Tongue (tissue), 2 donors: ENCODE measurements around the gene IFNL3. TPM values are rescaled to one million over a fixed set of nuclear protein-coding genes. Genes with fewer than 3 reads are reported as not detected.
A peak's percentile ranks its signal among the peaks of the same experiment; 100 is the strongest.
"Not testable (repeated sequence)": the region's sequence is repeated elsewhere in the genome, so short reads cannot be mapped to it uniquely, and the experiment has no call there.

Experiments used
- DNase-seq: peaks from one replicate; pipeline ENCODE4 v3.0.0-alpha.2; 2015
- total RNA-seq: library from RNA; depleted of rRNA; stranded (reverse); fragments of >200 nt; gene quantifications from one replicate; pipeline ENCODE4 v1.2.3, GENCODE V29; 2014

Gene IFNL3
- total RNA-seq, 1 donor from 2014 or later: not detected

DNA sequence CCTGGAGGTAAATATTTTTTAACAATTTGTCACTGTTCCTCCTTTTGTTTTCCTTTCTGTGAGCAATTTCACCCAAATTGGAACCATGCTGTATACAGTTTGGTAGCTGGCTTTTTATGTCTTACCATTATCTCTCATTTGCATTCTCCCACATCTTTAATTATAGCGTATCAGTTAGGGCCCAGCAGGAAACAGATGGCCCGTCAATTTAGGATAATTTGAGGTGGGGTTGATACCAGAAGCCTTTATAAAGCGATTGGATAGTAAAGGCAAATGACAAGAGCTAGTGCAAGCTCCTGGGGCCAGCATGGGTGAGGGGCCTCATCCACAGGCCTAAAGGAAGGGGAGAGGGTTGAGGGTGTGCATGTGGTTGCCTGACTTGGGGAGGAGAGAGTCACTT lies 7.7 kb upstream of the IFNL3 start:
- no peak for DNase-seq

DNA sequence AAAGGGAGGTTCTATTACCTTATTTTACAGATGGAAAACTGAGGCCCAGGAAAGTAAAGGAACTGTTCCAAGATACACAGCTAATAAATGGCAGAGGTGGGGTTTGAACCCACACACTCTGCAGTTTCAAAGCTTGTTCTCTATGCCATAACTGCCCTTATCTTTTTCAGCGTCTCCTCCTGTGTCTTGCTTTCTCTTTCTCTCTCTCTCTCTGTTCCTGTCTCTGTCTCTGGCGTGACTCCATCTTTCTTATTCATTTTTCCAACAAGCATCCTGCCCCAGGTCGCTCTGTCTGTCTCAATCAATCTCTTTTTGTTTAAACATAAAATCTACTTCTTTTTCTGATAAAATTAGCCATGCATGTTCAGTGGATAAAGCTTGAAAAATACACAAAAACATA lies 7.0 kb upstream of the IFNL3 start:
- DNase-seq: no peak

DNA sequence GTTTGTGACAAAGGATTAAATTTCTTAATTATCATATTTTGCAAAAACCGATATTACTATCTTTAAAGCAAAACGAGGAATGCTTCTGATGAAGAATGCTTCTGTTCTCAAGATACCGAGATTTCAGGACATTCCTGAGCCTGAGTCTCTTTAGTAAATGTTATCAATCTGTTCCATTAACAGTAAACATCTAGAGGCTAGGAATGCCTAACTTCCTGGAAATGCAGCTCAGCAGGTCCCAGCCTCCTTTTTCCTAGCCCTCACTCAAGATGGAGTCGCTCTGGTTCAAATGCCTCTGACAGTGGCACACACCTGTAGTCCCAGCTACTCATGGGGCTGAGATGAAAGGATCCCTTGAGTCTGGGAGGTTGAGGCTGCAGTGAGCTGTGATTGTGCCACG lies 6.3 kb upstream of the IFNL3 start:
- no peak for DNase-seq

DNA sequence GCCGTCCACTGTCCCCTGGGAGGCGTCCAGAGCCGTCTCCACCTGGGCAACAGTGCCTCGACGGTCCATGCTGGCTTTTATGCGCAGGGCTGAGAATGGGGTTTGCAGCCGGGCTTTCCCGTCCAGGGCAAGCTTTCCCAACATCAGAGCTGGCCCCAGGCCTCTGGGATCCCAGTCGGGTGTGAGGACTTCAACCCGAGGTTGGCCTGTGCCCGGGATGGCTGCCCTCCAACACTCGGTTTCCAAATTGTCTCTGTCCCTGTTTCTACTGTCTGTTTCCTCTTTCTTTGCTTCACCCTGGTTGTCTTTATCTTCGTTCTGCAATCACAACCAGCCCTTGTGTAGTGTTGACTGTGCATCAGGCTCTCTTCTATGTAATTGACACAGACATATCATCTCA lies 4.0 kb upstream of the IFNL3 start, which contains the start of gene IFNL4:
IFNL4 (minus strand) TSS at position 51 of the 400 bp plus-strand sequence.
- no peak for DNase-seq

DNA sequence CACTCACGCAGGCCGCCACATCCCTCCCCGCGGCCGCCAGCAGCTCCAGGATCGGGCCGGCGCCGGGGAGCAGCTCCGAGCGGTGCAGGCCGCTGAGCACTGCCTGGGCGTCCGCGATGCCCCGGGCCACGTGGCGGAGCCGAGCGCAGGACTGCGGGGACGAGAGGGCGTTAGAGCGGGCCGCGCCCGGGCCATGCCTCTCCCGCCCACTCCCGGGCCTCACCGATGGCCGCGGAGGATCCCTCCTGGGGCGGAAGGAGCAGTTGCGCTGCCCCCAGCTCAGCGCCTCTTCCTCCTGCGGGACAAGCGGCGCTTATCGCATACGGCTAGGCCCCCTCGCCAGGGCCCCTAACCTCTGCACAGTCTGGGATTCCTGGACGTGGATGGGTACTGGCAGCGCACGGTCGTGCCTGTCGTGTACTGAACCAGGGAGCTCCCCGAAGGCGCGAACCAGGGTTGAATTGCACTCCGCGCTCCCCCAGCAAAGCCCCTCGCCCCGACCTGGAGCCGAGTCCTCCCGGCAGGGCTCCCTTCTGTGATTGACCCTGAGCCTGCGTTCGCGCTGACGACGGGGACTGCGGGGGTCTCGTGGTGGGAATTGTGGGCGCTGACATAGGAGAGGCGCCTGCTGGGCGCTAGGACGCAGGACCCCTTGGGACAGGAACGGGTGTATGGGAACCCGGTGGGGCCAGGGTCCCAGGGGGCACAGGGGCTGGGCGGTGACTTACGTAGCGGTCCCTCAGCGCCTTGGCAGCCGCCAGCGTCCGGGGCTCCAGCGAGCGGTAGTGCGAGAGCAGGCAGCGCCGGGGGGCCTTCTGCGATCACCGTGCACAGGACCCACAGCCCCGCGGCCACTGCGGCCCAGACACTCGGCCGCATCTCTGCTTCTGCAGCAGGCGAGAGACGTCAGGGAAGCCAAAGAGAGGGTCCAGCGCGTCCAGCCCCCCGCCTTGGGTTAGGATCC lies 3.2 kb upstream of the IFNL3 start:
- DNase-seq: peak; percentile 2

DNA sequence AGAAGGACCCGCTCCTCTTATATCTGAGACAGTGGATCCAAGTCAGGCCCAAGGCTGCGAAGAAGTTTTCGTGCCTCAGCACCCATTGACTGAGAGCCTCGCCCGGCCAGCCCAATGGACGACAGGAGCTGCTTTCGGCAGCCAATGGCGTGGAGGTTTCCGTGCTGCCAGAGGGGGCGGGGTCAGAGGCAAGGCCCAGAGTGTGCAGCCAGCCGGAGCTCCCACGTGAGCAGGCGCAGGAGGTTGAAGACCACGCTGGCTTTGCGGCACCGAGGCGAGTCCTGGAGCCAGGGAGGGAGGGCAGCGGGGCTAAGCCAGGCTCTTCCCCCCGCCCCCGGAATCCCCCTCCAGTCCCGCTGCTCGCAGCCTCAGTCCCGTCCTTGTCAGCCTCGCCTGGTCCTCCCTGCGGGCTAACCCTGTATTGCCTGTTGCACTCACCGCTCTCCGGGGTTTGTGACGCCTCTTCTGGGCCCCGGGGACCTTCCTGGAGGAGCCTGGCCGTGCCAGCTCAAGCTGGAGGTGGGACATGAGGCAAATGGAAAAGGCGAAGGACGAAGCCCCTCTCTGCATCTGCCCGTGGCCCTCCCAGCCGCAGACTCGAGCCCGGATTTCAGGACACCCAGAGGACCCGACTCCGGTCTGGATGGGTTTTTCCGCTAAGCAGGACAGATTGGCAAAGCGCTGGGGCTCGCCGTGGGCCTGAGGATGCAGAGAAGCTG lies 2.3 kb upstream of the IFNL3 start:
- peak; percentile 53 for DNase-seq

DNA sequence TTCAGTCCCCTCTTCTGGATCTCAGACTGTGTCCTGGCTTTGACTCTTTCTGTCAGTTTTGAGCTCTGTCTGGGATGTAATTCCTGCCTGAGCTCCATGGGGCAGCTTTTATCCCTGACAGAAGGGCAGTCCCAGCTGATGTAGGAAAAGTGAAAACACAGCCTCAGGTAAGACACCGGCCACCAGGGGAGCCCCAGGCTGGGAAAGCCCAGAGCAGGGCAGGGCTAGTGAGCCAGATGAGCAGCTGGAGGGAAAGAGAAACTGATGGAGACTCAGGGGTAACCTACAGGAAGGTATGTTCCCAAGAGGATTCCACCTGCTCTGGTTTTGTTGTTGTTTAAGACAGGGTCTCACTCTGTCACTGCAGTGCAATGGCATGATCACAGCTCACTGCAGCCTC lies 360 bp upstream of the IFNL3 start:
- not testable (repeated sequence) for DNase-seq

DNA sequence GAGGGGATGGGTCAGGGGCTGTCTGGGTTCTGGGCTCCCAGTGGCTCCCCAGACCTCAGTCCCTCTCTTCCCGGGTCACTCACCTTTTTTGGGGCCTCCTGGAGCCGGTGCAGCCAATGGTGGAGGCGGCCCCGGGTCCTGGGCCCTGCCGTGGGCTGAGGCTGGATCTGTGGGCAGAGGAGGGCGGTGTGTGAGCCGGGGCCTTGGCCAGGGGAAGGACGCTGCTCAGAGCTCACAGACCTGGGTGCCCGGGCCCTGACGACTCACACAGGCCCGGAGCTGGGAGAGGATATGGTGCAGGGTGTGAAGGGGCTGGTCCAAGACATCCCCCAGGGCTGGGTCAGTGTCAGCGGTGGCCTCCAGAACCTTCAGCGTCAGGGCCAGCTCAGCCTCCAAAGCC lies 1.1 kb downstream of the IFNL3 start:
- not testable (repeated sequence) for DNase-seq

DNA sequence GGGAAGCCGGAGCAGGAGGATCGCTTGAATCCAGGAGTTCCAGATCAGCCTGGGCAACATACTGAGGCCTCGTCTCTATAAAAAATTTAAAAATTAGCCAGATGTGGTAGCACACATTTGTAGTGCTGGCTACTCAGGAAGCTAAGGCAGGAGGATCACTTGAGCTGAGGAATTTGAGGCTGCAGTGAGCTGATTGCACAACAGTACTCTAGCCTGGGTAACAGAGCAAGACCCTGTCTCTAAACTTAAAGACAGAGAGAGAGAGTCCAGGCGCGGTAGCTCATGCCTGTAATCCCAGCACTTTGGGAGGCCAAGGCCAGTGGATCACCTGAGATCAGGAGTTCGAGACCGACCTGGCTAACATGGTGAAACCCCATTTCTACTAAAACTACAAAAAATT lies 4.4 kb downstream of the IFNL3 start:
- no peak for DNase-seq

DNA sequence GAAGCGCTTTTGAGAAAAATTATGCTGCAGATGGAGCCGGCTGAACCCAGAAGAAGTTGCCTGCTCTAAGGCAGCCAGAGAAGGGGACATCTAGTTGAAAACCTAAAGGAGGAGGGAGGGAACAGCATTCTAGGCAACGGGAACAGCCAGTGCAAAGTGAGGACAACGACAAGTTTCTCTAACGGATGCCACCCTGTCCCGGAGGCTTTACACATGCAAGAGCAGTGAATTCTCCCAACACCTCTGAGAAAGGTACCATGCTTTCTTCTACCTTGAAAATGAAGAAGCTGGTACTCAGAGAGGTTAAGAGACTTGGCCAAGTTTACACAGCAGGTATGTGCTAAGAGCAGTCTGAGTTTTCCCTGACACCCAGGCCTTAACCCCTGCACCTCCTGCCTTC lies 5.9 kb downstream of the IFNL3 start:
- DNase-seq: no peak

DNA sequence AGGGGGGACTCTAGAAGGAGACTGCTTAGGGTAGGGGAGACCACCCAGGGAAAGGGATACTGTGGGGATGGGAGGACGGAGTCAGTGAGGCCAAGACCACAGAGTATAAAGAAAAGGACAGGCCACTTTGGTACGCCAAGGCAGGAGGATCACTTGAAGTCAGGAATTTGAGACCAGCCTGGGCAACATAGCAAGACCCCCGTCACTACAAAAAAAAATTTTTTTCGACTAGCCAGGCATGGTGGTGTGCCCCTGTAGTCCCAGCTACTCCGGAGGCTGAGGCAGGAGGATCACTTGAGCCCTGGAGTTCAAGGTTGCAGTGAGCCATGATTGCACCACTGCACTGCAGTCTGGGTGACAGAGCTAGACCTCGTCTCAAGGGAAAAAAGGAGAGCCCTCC lies 6.6 kb downstream of the IFNL3 start:
- no peak for DNase-seq

DNA sequence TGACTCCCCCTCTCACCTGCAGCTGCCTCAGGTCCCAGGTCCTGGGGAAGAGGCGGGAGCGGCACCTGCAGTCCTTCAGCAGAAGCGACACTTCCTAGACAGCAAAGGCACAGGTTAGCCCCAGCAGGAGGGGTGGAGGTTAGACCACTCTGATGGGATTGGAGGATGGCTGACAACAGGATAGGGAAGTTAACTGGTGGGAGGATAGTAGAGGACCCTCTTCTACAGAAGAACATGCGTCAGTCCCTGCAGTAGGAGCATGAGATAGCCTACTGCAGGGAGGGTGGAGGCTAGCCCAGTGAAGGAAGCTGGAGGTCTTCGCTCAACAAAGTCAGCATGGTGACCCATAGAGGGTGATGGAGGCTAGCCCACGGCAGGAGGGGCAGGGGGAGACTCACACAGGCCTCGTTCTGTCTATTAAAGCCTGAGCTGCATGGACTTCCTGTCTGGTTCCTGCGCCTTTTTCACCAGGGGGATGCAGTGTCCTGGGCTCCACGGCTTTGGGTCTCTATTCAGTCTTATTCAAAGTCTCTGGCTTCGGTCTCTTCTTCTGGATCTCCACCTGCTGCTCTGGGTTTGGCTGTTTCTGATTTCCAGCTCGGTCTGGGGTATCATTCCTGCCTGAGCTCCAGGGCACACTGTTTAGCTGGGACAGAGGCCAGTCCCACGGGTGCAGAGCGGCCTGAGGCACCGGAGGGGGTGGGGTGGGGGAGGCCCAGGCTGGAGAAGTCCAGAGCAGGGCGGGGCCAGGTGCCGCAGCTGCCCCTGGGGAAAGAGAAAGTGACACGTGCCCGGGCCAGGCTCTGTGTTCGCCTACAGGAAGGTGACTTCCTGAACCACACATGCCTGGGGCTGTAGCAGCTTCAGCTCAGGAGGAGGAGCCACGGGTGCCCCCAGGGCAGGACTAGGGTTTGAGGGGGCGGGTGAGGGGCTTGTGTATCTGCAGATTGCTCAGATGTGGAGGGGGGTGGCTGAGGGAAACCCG lies 7.3 kb downstream of the IFNL3 start:
- no peak for DNase-seq

DNA sequence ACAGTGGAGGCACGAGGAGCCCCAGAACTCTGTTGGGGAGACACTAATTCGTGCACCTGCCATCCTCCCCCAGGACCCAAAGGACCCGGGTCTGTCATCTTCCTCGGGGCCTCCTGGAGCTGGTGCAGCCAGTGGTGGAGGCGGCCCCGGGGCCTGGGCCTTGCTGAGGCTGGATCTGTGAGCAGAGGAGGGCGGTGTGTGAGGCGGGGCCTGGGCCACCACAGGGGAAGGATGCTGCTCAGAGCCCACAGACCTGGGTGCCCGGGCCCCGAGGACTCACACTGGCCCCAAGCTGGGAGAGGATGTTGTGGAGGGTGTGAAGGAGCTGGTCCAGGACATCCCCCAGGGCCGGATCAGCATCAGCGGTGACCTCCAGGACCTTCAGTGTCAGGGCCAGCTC lies 8.3 kb downstream of the IFNL3 start:
- no peak for DNase-seq

DNA sequence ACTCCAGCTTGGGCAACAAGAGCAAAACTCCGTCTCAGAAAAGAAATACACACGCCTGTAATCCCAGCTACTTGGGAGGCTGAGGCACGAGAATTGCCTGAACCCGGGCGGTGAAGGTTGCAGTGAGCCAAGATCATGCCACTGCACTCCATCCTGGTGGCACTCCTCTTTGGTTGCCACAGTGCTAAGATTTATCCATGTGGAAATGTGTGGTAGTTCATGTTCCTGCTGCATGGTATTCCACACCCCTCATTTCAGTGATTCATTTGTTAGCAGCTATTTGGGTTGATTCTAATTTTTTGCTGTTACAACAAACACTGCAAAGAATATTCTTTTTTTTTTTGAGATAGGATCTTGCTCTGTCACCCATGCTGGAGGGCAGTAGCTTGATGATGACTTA lies 12.1 kb downstream of the IFNL3 start:
- no peak for DNase-seq

DNA sequence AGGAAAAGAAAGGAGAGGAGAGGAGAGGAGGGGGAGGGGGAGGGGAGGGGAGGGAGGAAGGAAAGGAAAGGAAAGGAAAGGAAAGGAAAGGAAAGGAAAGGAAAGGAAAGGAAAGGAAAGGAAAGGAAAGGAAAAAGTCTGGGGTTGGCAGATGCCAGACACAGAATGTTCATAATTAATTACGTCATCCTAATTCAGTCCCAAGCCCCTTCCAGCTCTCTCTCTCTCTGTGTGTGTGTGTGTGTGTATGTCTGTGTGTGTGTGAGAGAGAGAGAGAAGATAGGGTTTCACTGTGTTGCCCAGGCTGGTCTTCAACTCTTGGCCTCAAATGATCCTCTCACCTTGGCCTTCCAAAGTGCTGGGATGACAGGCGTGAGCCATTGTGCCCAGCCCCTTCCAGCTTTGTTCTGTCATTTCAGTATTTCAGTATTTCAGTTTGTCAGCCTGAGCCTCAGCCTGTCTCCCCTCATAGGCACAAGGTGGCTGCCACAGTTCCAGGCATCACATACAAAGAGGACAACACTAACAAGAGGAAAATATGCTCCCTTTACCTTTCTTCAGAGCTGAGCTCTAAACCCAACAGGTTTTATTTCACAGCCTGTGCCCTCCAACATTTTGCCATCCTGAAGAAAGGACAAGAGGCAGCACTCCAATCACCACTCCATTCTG lies 14.6 kb downstream of the IFNL3 start:
- DNase-seq: no peak

DNA sequence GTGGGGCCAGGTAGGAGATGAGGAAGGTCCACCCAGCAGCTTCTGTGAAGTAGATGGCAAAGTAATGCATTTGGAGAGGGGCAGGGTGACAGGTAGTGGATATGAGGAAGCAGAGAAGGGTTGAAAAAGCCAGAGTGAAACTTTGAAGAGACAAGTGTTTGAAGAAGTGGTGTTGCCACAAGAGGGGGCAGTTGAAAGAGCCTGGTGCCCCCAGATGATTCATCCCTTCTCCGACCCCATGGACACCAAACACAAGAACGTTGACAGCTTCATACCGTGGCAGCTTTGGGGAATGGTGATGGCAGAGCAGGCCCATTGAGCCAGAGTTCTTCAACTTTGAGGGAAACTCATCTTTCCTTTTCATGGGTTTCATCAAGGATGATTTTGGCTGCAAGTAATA lies 19.9 kb downstream of the IFNL3 start:
- DNase-seq: no peak

DNA sequence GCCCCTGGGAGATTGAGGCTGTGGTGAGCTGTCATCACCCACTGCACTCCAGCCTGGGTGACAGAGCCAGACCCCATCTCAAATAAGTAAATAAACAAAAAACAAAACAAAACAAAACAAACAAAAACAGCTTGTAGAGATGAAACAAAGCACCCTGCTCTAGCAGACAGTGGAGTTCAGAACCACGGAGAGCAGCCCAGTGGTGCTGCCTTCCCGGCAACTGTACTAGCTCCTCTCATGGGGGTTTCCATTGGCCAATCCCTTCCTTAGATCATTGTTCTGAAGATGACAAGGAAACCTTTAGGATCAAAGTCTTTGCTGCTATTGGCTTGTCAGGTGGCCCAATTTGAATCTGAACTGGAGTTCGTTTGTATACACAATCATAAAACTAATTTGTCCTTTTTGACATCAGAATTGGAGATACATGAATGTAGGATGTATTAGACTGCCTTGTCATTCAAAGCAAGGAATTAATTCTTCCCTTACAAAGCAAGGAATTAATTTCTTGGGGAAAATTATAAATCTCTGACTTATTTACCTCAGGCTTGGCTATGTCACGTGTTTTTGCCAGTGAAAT lies 21.0 kb downstream of the IFNL3 start:
- peak; percentile 40 for DNase-seq

DNA sequence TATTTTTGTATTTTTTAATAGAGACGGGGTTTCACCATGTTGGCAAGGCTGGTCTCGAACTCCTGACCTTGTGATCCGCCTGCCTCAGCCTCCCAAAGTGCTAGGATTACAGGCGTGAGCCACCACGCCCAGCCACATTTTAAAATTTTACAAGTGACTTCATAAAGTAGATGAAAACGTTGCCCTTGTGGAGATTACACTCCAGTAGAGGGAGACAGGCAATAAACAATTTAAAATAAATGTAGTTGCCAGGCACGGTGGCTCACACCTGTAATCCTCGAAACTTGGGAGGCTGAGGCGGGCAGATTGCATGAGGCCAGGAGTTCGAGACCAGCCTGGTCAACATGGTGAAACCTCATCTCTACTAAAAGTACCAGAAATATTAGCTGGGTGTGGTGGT lies 25.7 kb downstream of the IFNL3 start:
- DNase-seq: not testable (repeated sequence)

DNA sequence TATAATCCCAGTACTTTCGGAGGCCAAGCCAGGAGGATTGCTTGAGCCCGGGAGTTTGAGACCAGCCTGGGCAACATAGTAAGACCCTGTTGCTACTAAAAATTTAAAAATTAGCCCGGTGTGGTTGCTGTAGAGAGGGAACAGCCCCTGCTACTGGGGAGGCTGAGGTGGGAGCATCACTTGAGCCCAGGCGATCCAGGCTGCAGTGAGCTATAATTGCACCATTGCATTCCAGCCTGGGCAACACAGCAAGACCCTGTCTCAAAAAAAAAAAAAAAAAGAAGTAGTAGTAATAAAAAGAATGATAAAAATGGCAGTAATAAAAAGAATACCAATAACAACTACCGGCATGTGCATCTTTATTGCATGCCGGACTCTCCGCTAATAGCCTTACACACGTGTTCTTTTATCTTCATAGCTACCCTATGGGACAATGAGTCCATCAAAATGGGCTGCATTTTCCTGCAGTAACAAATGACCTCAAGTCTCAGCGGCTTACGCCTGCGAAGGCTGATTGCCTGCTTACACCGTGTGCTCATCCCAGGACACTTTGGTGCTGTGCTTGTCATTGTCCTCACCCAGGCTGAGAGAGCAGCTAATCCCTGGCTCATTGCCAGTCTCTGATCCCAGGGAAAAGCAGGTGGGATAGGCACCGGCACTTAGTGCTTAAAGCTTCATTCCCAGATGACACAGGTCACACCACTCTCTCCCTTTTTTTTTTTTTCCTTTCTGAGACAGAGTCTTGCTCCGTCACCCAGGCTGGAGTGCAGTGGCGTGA lies 26.4 kb downstream of the IFNL3 start:
- DNase-seq: no peak

DNA sequence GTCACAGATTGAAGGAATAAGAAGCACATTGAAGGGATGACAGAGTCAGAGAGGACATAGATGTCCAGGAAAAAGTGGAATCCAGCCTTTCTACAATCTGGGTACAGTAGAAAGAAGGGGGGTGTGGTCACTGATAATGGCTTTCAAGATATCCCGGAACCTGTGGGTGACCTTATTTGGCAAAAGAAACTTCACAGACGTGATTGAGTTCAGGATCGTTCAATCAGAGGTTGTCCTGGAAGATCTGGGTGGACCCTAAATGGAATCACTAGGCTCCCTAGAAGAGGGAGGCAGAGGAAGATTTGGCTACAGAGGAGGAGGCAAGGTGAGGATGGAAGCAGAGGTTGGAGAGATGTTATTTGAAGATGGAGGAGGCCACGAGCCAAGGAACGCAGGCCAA lies 27.7 kb downstream of the IFNL3 start:
- no peak for DNase-seq
